Skeletal muscle cell (primary cell): ENCODE measurements around the gene TRIM17.

Source experiments
- DNase-seq: peaks from one replicate; pipeline ENCODE4 v3.0.0-alpha.2; 2010; ENCODE audit warnings: low read depth
- H3K4me3 ChIP-seq: 2 replicates; pipeline ENCODE4 v1.5.1; 2011; ENCODE audit warnings: low read depth, mild to moderate bottlenecking, control low read depth, low read length, moderate library complexity

TRIM17 gene

GRCh38 chr1:228423404-228424053 lies 6.9 kb upstream of the TRIM17 start:
- no peak for DNase-seq
- no peak overlapping the region for H3K4me3 ChIP-seq

GRCh38 chr1:228420968-228421826 lies 4.5 kb upstream of the TRIM17 start:
- H3K4me3 ChIP-seq: no peak overlapping the region
- no peak for DNase-seq

- no peak for DNase-seq
- H3K4me3 ChIP-seq: no peak overlapping the region
Observed at GRCh38 chr1:228417483-228418203, 982 bp upstream of the TRIM17 start.

- DNase-seq: no peak
- H3K4me3 ChIP-seq: no peak overlapping the region
Observed at GRCh38 chr1:228417061-228417460, 400 bp upstream of the TRIM17 start.

GRCh38 chr1:228415853-228416216 lies 826 bp downstream of the TRIM17 start:
- no peak for DNase-seq
- peak overlapping the region; percentile 45 for H3K4me3 ChIP-seq

- H3K4me3 ChIP-seq: no peak overlapping the region
- no peak for DNase-seq
Observed at GRCh38 chr1:228415221-228415620, 1.4 kb downstream of the TRIM17 start.

- no peak for DNase-seq
- no peak overlapping the region for H3K4me3 ChIP-seq
Observed at GRCh38 chr1:228414511-228415211, 2.0 kb downstream of the TRIM17 start.

GRCh38 chr1:228413241-228414010 lies 3.2 kb downstream of the TRIM17 start:
- no peak for DNase-seq
- H3K4me3 ChIP-seq: no peak overlapping the region

- DNase-seq: no peak
- no peak overlapping the region for H3K4me3 ChIP-seq
Observed at GRCh38 chr1:228411548-228412430, 4.9 kb downstream of the TRIM17 start.

- no peak for DNase-seq
- no peak overlapping the region for H3K4me3 ChIP-seq
Observed at GRCh38 chr1:228411121-228411520, 5.5 kb downstream of the TRIM17 start.

GRCh38 chr1:228410671-228411070 lies 6.0 kb downstream of the TRIM17 start:
- no peak for DNase-seq
- H3K4me3 ChIP-seq: no peak overlapping the region

- H3K4me3 ChIP-seq: no peak overlapping the region
- peak; percentile 14 for DNase-seq
Observed at GRCh38 chr1:228410015-228410414, 6.6 kb downstream of the TRIM17 start.

GRCh38 chr1:228408869-228409805 lies 7.5 kb downstream of the TRIM17 start:
- H3K4me3 ChIP-seq: no peak overlapping the region
- DNase-seq: no peak

- peak overlapping the region; percentile 91 for H3K4me3 ChIP-seq
- DNase-seq: no peak
Observed at GRCh38 chr1:228408041-228408868, 8.4 kb downstream of the TRIM17 start.

- DNase-seq: no peak
Observed at GRCh38 chr1:228407106-228408040, 9.3 kb downstream of the TRIM17 start.

GRCh38 chr1:228405979-228406228 lies 10.8 kb downstream of the TRIM17 start:
- peak overlapping the region; percentile 91 for H3K4me3 ChIP-seq
- no peak for DNase-seq

More at GRCh38 chr1:228407106-228408040, 9.3 kb downstream of the TRIM17 start:
- peak overlapping the region; percentile 91 for H3K4me3 ChIP-seq
